Measurements from ENCODE around the gene DOK4.

- TF ChIP-seq, protein P1, sequence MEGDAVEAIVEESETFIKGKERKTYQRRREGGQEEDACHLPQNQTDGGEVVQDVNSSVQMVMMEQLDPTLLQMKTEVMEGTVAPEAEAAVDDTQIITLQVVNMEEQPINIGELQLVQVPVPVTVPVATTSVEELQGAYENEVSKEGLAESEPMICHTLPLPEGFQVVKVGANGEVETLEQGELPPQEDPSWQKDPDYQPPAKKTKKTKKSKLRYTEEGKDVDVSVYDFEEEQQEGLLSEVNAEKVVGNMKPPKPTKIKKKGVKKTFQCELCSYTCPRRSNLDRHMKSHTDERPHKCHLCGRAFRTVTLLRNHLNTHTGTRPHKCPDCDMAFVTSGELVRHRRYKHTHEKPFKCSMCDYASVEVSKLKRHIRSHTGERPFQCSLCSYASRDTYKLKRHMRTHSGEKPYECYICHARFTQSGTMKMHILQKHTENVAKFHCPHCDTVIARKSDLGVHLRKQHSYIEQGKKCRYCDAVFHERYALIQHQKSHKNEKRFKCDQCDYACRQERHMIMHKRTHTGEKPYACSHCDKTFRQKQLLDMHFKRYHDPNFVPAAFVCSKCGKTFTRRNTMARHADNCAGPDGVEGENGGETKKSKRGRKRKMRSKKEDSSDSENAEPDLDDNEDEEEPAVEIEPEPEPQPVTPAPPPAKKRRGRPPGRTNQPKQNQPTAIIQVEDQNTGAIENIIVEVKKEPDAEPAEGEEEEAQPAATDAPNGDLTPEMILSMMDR (IDR thresholded peaks at IDR 0.05): no peak
- no peak for TF ChIP-seq EZH2 (IDR thresholded peaks at IDR 0.05; ENCODE audit: borderline replicate concordance, insufficient read depth, low read depth, low read length, poor library complexity, severe bottlenecking)
Observed at GRCh38 chr16:57423152-57423551, 63.1 kb downstream of the DOK4 start.
